NCI-H146 treated with DMSO at 0.1 percent for 48 hours (cell line): ENCODE measurements around the gene SLC25A47.
"Not testable (repeated sequence)": the region's sequence is repeated elsewhere in the genome, so short reads cannot be mapped to it uniquely, and the experiment has no call there.

Source experiments
- DNase-seq: peaks from one replicate; lab custom pipeline; 2025; ENCODE audit not compliant: unreplicated experiment; lab: John Stamatoyannopoulos, UW

SLC25A47 gene

GRCh38 chr14:100289916-100290606, 33.1 kb upstream of the SLC25A47 start:
- DNase-seq: no peak

GRCh38 chr14:100290607-100291304, 32.4 kb upstream of the SLC25A47 start:
- DNase-seq: no peak

- no peak for DNase-seq
These were observed 31.6 kb upstream of the SLC25A47 start for GRCh38 chr14:100291305-100292075.

GRCh38 chr14:100292301-100292775, 30.8 kb upstream of the SLC25A47 start:
- DNase-seq: no peak

GRCh38 chr14:100292776-100293461, 30.2 kb upstream of the SLC25A47 start:
- DNase-seq: no peak

- DNase-seq: no peak
These were observed 29.5 kb upstream of the SLC25A47 start for GRCh38 chr14:100293497-100294212.

GRCh38 chr14:100294213-100294962, 28.8 kb upstream of the SLC25A47 start:
- DNase-seq: no peak

GRCh38 chr14:100294963-100295330, 28.2 kb upstream of the SLC25A47 start:
- no peak for DNase-seq

- no peak for DNase-seq
These were observed 27.6 kb upstream of the SLC25A47 start for GRCh38 chr14:100295376-100296105.

- DNase-seq: no peak
These were observed 27.0 kb upstream of the SLC25A47 start for GRCh38 chr14:100296106-100296651.

- not testable (repeated sequence) for DNase-seq
These were observed 26.4 kb upstream of the SLC25A47 start for GRCh38 chr14:100296729-100297128.

GRCh38 chr14:100297320-100298300, 25.5 kb upstream of the SLC25A47 start:
- DNase-seq: no peak

- no peak for DNase-seq
These were observed 24.4 kb upstream of the SLC25A47 start for GRCh38 chr14:100298551-100299237.

GRCh38 chr14:100299238-100299560, 23.9 kb upstream of the SLC25A47 start:
- DNase-seq: no peak

- DNase-seq: no peak
These were observed 20.5 kb upstream of the SLC25A47 start for GRCh38 chr14:100302616-100303015.

GRCh38 chr14:100303179-100303578, 20.0 kb upstream of the SLC25A47 start:
- DNase-seq: no peak

- no peak for DNase-seq
These were observed 19.2 kb upstream of the SLC25A47 start for GRCh38 chr14:100303925-100304324.
